Skin epidermis (tissue), 12 donors: ENCODE results near the gene TBC1D14.
"Not testable (repeated sequence)": the region's sequence is repeated elsewhere in the genome, so short reads cannot be mapped to it uniquely, and the experiment has no call there.

Experiments used
- H3K27ac ChIP-seq, 21 experiments: fragments of 200-600 bp; sonication (generic) in 11 of 21; one replicate each; pipeline ENCODE4 v1.5.0; 2020; ENCODE audit warnings: mild to moderate bottlenecking in 3 of 21, inconsistent platforms in 2 of 21, moderate library complexity in 2 of 21
- H3K4me3 ChIP-seq, 7 experiments: fragments of 200-600 bp; sonication (generic) in 2 of 7; one replicate each; pipeline ENCODE4 v1.5.0; 2020; ENCODE audit warnings: inconsistent platforms in 2 of 7, mild to moderate bottlenecking in 2 of 7, moderate library complexity in 1 of 7

The TBC1D14 gene

GRCh38 chr4:6889101-6889735, 20.4 kb upstream of the TBC1D14 start:
- Histone ChIP-seq H3K4me3 (no peak overlapping the region), H3K27ac (no peak overlapping the region)

GRCh38 chr4:6889736-6890324, 19.8 kb upstream of the TBC1D14 start:
- Histone ChIP-seq H3K4me3 (no peak overlapping the region), H3K27ac (no peak overlapping the region)

GRCh38 chr4:6890358-6890757, 19.3 kb upstream of the TBC1D14 start:
- Histone ChIP-seq H3K27ac (peak overlapping the region in 1 of 21 experiments; percentile 31), H3K4me3 (no peak overlapping the region)

GRCh38 chr4:6890971-6891370, 18.7 kb upstream of the TBC1D14 start:
- H3K4me3 ChIP-seq: not testable (repeated sequence)
- H3K27ac ChIP-seq: peak overlapping the region in 3 of 21 experiments; percentile 12 to 73 (median 31)

GRCh38 chr4:6891436-6892170, 18.0 kb upstream of the TBC1D14 start:
- peak overlapping the region in 1 of 7 experiments; percentile 8 for H3K4me3 ChIP-seq
- peak overlapping the region in 14 of 21 experiments; percentile 12 to 73 (median 52) for H3K27ac ChIP-seq

GRCh38 chr4:6892190-6892908, 17.3 kb upstream of the TBC1D14 start:
- Histone ChIP-seq H3K27ac (peak overlapping the region in 13 of 21 experiments; percentile 17 to 73 (median 55)), H3K4me3 (peak overlapping the region in 1 of 7 experiments; percentile 8)

GRCh38 chr4:6892909-6893202, 16.8 kb upstream of the TBC1D14 start:
- H3K27ac ChIP-seq: peak overlapping the region in 8 of 21 experiments; percentile 3 to 73 (median 60)
- H3K4me3 ChIP-seq: no peak overlapping the region

GRCh38 chr4:6893449-6894085, 16.1 kb upstream of the TBC1D14 start:
- Histone ChIP-seq H3K4me3 (no peak overlapping the region), H3K27ac (peak overlapping the region in 2 of 21 experiments; percentile 44 to 48)

GRCh38 chr4:6894086-6894478, 15.5 kb upstream of the TBC1D14 start:
- Histone ChIP-seq H3K27ac (no peak overlapping the region), H3K4me3 (no peak overlapping the region)

GRCh38 chr4:6894528-6895498, 14.8 kb upstream of the TBC1D14 start:
- H3K27ac ChIP-seq: no peak overlapping the region
- no peak overlapping the region for H3K4me3 ChIP-seq

- no peak overlapping the region for H3K4me3 ChIP-seq
- H3K27ac ChIP-seq: no peak overlapping the region
These were observed 13.6 kb upstream of the TBC1D14 start for GRCh38 chr4:6896035-6896434.

GRCh38 chr4:6898763-6899162, 10.9 kb upstream of the TBC1D14 start:
- Histone ChIP-seq H3K4me3 (no peak overlapping the region), H3K27ac (peak overlapping the region in 8 of 21 experiments; percentile 37 to 79 (median 61))

GRCh38 chr4:6900181-6900812, 9.3 kb upstream of the TBC1D14 start:
- Histone ChIP-seq H3K4me3 (no peak overlapping the region), H3K27ac (peak overlapping the region in 7 of 21 experiments; percentile 0 to 79 (median 62))

- H3K4me3 ChIP-seq: no peak overlapping the region
These were observed 8.7 kb upstream of the TBC1D14 start for GRCh38 chr4:6900956-6901355.

GRCh38 chr4:6901669-6902317, 7.8 kb upstream of the TBC1D14 start:
- no peak overlapping the region for H3K4me3 ChIP-seq
- H3K27ac ChIP-seq: no peak overlapping the region

More at GRCh38 chr4:6900956-6901355, 8.7 kb upstream of the TBC1D14 start:
- H3K27ac ChIP-seq: peak overlapping the region in 1 of 21 experiments; percentile 66

GRCh38 chr4:6902318-6903042, 7.1 kb upstream of the TBC1D14 start:
- Histone ChIP-seq H3K27ac (no peak overlapping the region), H3K4me3 (no peak overlapping the region)
